Activated naive CD8-positive, alpha-beta T cell treated with anti-CD3 and anti-CD28 coated beads, Interleukin-2, amount 50 U/mL, for 24 hours (primary cell): ENCODE measurements around the gene N4BP3.
"Not testable (repeated sequence)": the region's sequence is repeated elsewhere in the genome, so short reads cannot be mapped to it uniquely, and the experiment has no call there.

Experiments
- ATAC-seq: fragments of 150-1000 bp; cut with Tn5 transposase; one replicate; pipeline ENCODE4 v1.10.0; 2021
- DNase-seq: peaks from one replicate; pipeline ENCODE4 v3.0.0; 2021
- H3K27ac Mint-ChIP-seq: one replicate; pipeline ENCODE4 v1.8.0; 2021; ENCODE audit warnings: mild to moderate bottlenecking, mixed read lengths
- H3K27me3 Mint-ChIP-seq: one replicate; pipeline ENCODE4 v1.8.0; 2021; ENCODE audit warnings: mixed read lengths
- H3K36me3 Mint-ChIP-seq: one replicate; pipeline ENCODE4 v1.8.0; 2021; ENCODE audit warnings: low read depth, mixed read lengths
- H3K4me1 Mint-ChIP-seq: one replicate; pipeline ENCODE4 v1.8.0; 2021; ENCODE audit warnings: mixed read lengths
- H3K4me3 Mint-ChIP-seq: one replicate; pipeline ENCODE4 v1.8.0; 2021; ENCODE audit warnings: mild to moderate bottlenecking, moderate library complexity, mixed read lengths
- H3K9me3 Mint-ChIP-seq: one replicate; pipeline ENCODE4 v1.8.0; 2021; ENCODE audit warnings: mixed read lengths

Gene N4BP3

GRCh38 chr5:178123094-178123965 is 10.0 kb downstream of the N4BP3 start:
- Mint-ChIP-seq H3K36me3 (no peaks in the 10 kb centered on the region), H3K9me3 (no peaks in the 10 kb centered on the region), H3K4me1 (peaks cover 21% of the 10 kb centered on the region), H3K4me3 (no peak overlapping the region), H3K27ac (no peak overlapping the region), H3K27me3 (no peaks in the 10 kb centered on the region)
- ATAC-seq (no peak), DNase-seq (no peak)

GRCh38 chr5:178123966-178124925 is 10.9 kb downstream of the N4BP3 start:
- Mint-ChIP-seq H3K27me3 (no peaks in the 10 kb centered on the region), H3K4me1 (peaks cover 17% of the 10 kb centered on the region), H3K9me3 (no peaks in the 10 kb centered on the region), H3K27ac (no peak overlapping the region), H3K36me3 (no peaks in the 10 kb centered on the region), H3K4me3 (no peak overlapping the region)
- DNase-seq (no peak), ATAC-seq (no peak)

- DNase-seq = no peak
- Mint-ChIP-seq H3K27me3 (no peaks in the 10 kb centered on the region), H3K9me3 (no peaks in the 10 kb centered on the region), H3K27ac (peak overlapping the region; percentile 37), H3K4me3 (no peak overlapping the region), H3K36me3 (no peaks in the 10 kb centered on the region), H3K4me1 (peaks cover 17% of the 10 kb centered on the region)
- no peak for ATAC-seq
Measured at GRCh38 chr5:178125253-178125906, 12.0 kb downstream of the N4BP3 start.

DNA sequence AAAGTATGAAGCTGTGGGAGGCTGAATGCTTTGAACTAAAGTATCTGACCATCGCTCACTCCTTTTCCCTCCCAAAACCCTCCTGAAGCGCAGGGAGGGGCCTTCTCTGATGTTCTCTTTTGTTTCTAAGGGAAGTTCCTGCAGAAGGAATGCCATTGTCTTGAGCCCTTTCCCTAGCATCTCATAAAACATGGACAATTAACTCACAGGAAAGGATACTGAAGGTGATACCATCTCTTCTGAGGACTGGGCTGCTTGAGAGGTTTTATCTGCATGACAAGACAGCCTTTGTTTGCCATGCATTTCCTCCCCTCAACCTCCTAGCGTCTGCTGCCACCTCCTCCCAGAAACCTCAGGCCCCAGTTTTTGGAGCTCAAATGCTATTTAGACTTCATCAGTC is 13.2 kb downstream of the N4BP3 start:
- ATAC-seq = no peak

DNA sequence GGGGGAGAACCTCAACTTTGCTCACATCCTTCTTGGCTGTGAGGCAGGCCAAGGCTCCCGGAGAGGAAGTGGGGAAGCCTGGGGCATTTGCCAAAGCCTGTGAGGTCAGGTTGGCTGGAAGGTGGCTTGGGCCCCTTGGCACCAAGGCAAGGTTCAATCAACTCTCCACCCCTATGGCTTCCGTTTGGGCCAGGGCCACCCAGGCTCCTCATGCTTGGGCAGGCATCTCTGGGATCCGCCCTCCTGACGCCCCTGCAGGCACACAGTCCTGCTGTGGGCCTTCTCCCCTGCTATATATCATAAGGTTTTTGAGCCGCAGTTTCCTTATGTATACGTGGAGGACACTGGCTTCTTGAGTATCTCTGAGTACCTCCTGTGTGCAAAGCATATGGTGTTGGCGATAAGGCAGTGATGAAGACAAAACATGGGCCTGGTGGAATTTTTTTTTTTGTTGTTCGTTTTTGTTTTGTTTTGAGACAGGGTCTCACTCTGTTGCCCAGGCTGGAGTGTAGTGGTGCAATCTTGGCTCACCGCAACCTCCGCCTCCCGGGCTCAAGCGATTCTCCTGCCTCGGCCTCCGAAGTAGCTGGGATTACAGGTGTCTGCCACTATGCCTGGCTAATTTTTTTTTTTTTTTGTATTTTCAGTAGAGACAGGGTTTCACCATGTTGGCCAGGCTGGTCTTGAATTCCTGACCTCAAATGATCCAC is 14.1 kb downstream of the N4BP3 start:
- H3K4me3 Mint-ChIP-seq, H3K36me3 Mint-ChIP-seq, DNase-seq, ATAC-seq, H3K27ac Mint-ChIP-seq, H3K27me3 Mint-ChIP-seq, H3K9me3 Mint-ChIP-seq: not testable (repeated sequence)
- peaks cover 17% of the 10 kb centered on the region for H3K4me1 Mint-ChIP-seq

More for the DNA sequence above, 13.2 kb downstream of the N4BP3 start:
- no peaks in the 10 kb centered on the region for H3K9me3 Mint-ChIP-seq
- DNase-seq = no peak
- no peak overlapping the region for H3K27ac Mint-ChIP-seq
- no peak overlapping the region for H3K4me3 Mint-ChIP-seq
- H3K4me1 Mint-ChIP-seq = peaks cover 11% of the 10 kb centered on the region
- H3K36me3 Mint-ChIP-seq = peaks cover under 1% of the 10 kb centered on the region
- H3K27me3 Mint-ChIP-seq = no peaks in the 10 kb centered on the region

DNA sequence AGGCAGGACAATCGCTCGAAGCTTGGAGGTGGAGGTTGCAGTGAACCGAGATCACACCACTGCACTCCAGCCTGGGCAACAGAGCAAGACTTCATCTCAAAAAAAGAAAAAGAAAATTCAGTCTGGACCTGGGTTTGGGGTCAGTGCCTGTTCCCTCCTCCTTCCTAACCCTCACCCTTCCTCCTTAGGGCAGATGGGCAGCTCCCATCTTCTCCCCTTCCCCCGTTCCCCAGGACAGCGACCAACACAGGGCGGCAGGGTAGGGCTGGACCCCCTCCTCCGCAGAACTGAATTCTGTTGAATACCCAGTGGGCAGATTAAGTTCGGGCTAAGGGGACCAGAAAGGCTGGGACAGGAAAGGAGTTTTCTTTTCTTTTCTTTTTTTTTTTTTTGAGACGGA is 16.0 kb downstream of the N4BP3 start:
- no peaks in the 10 kb centered on the region for H3K9me3 Mint-ChIP-seq
- H3K4me1 Mint-ChIP-seq = peaks cover 18% of the 10 kb centered on the region
- H3K27me3 Mint-ChIP-seq = no peaks in the 10 kb centered on the region
- no peak for DNase-seq
- ATAC-seq = no peak
- peaks cover 8% of the 10 kb centered on the region for H3K36me3 Mint-ChIP-seq
- H3K4me3 Mint-ChIP-seq = no peak overlapping the region
- no peak overlapping the region for H3K27ac Mint-ChIP-seq

- not testable (repeated sequence) for DNase-seq, ATAC-seq, H3K27me3 Mint-ChIP-seq, H3K9me3 Mint-ChIP-seq
- Mint-ChIP-seq H3K4me3 (peak overlapping the region; percentile 73), H3K4me1 (peaks cover 18% of the 10 kb centered on the region), H3K27ac (peak overlapping the region; percentile 69), H3K36me3 (peaks cover 11% of the 10 kb centered on the region)
Measured at GRCh38 chr5:178130234-178130575, 16.9 kb downstream of the N4BP3 start.

DNA sequence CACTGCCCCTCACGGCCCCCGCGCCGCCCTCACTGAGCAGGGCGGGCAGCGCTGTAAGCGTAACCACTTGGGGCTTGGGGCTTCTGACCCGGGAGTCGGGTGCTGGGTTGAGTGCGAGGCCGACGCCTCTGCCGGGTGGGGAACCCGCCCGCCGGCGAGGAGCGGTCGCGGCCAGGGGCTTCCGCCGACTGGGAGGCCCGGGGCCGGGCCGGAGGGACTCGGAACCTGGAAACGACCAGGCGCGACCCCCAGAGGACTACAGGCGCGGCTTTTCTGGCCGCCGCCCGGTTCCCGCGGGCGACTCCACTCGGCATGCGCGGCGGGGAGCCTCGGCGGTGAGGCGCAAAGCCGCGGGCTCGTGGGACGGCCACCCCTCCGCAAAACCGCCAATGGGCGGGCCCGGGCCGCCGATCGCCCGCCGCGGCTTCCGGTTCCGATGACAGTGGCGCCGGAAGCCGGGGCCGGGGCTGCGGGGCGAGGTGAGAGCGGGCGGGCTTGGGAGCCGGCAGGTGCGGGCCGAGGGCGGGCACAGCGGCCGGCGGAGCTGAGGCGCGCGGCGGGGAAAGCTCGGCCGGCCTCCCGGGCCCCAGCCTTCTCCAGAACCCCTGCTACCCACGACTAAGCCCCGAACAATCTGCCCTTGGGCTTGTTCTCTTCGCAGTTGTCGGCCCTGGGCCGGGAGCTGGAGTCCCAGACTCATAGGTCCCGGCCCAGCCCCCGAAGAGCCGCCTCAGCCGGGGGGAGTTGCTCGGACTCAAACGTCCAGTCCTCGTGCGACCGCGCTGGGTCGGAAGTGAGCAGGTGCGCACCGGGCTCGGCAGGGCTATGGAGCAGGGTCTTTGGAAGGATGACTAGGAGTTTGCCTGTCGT is 17.5 kb downstream of the N4BP3 start, which contains the start of gene RMND5B:
Gene RMND5B (plus strand): TSS at position 439 of the 870 bp plus-strand sequence. CDS start 7,106 bp downstream, outside the sequence.
- ATAC-seq (peak; percentile 84), DNase-seq (peak; percentile 87)
- Mint-ChIP-seq H3K27ac (peak within 1 kb of the TSS; percentile 77), H3K4me3 (peak within 1 kb of the TSS; percentile 82), H3K9me3 (no peaks in the 10 kb centered on the region), H3K4me1 (peaks cover 18% of the 10 kb centered on the region), H3K27me3 (no peaks in the 10 kb centered on the region), H3K36me3 (peaks cover 17% of the 10 kb centered on the region)

GRCh38 chr5:178131446-178131996 is 18.2 kb downstream of the N4BP3 start:
- Mint-ChIP-seq H3K27ac (peak overlapping the region; percentile 77), H3K4me3 (peak overlapping the region; percentile 82)
- DNase-seq = no peak

GRCh38 chr5:178136990-178137389 is 23.7 kb downstream of the N4BP3 start:
- no peaks in the 10 kb centered on the region for H3K27me3 Mint-ChIP-seq
- H3K27ac Mint-ChIP-seq = no peak overlapping the region
- no peak for DNase-seq
- no peaks in the 10 kb centered on the region for H3K9me3 Mint-ChIP-seq
- no peak overlapping the region for H3K4me3 Mint-ChIP-seq
- peaks cover 31% of the 10 kb centered on the region for H3K36me3 Mint-ChIP-seq
- ATAC-seq = no peak
- H3K4me1 Mint-ChIP-seq = peaks cover 6% of the 10 kb centered on the region

More at GRCh38 chr5:178131446-178131996, 18.2 kb downstream of the N4BP3 start:
- ATAC-seq = no peak
- peaks cover 18% of the 10 kb centered on the region for H3K4me1 Mint-ChIP-seq
- no peaks in the 10 kb centered on the region for H3K27me3 Mint-ChIP-seq
- no peaks in the 10 kb centered on the region for H3K9me3 Mint-ChIP-seq
- peaks cover 18% of the 10 kb centered on the region for H3K36me3 Mint-ChIP-seq

DNA sequence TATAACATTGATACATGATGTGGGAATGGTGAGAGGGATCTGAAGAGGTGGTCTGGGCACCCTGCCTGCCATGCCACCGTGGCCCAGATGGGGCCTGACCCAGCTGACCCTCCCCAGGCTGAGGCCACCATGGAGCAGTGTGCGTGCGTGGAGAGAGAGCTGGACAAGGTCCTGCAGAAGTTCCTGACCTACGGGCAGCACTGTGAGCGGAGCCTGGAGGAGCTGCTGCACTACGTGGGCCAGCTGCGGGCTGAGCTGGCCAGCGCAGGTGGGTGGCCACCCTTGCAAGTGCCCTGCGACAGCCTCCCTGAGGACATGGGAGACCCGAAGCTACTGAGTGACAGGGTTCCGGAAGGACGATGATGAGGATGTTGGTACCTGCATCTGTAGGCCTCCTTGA is 24.7 kb downstream of the N4BP3 start:
- DNase-seq (no peak), ATAC-seq (no peak)
- peaks cover 37% of the 10 kb centered on the region for H3K36me3 Mint-ChIP-seq
- peaks cover 3% of the 10 kb centered on the region for H3K4me1 Mint-ChIP-seq
- H3K9me3 Mint-ChIP-seq = no peaks in the 10 kb centered on the region
- H3K4me3 Mint-ChIP-seq = no peak overlapping the region
- no peaks in the 10 kb centered on the region for H3K27me3 Mint-ChIP-seq
- no peak overlapping the region for H3K27ac Mint-ChIP-seq

GRCh38 chr5:178141550-178141949 is 28.2 kb downstream of the N4BP3 start:
- no peaks in the 10 kb centered on the region for H3K27me3 Mint-ChIP-seq
- peaks cover 9% of the 10 kb centered on the region for H3K4me1 Mint-ChIP-seq
- ATAC-seq = no peak
- no peak overlapping the region for H3K27ac Mint-ChIP-seq
- H3K4me3 Mint-ChIP-seq = no peak overlapping the region
- H3K9me3 Mint-ChIP-seq = no peaks in the 10 kb centered on the region
- peaks cover 33% of the 10 kb centered on the region for H3K36me3 Mint-ChIP-seq
- no peak for DNase-seq

DNA sequence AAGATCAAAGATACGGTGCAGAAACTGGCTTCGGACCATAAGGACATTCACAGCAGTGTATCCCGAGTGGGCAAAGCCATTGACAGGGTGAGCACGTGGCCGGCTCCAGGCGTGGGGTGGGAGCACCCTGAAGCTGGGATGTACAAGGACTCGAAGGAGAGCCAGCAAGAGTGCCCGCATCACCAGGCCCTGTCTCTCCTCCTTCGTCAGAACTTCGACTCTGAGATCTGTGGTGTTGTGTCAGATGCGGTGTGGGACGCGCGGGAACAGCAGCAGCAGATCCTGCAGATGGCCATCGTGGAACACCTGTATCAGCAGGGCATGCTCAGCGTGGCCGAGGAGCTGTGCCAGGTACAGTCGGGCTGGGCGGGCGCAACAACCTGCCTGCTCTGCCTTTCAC is 29.3 kb downstream of the N4BP3 start:
- no peaks in the 10 kb centered on the region for H3K9me3 Mint-ChIP-seq
- H3K4me1 Mint-ChIP-seq = peaks cover 12% of the 10 kb centered on the region
- DNase-seq (no peak), ATAC-seq (no peak)
- H3K27me3 Mint-ChIP-seq = no peaks in the 10 kb centered on the region
- H3K27ac Mint-ChIP-seq = no peak overlapping the region
- H3K36me3 Mint-ChIP-seq = peaks cover 38% of the 10 kb centered on the region
- H3K4me3 Mint-ChIP-seq = no peak overlapping the region
